PC-9 (cell line): ENCODE results near the gene CTTNBP2. TPM values are rescaled to one million over a fixed set of nuclear protein-coding genes. Genes with fewer than 3 reads are reported as not detected.

Experiments
- BruUV-seq: library from RNA; stranded (reverse); fragments of 400-500 nt; replicated peaks from 2 replicates; lab custom pipeline; 2021; lab: Mats Ljungman, UMichigan
- CTCF ChIA-PET: fragments of 300-600 bp; sonication (Branson Sonifier 250); formaldehyde crosslinking; loops from one replicate; lab custom pipeline; 2022; ENCODE audit warnings: antibody characterized with exemption; lab: Charles Lee
- POLR2A ChIA-PET: fragments of 300-600 bp; sonication (Branson Sonifier 250); formaldehyde crosslinking; loops from one replicate; lab custom pipeline; 2022; ENCODE audit warnings: antibody characterized with exemption; ENCODE audit not compliant: unreplicated experiment; lab: Charles Lee
- DNase-seq, 2 experiments: peaks; one replicate each; pipeline versions ENCODE4 v3.0.0 to v3.0.0-alpha.2; 2015 to 2022; ENCODE audit warnings: mixed read lengths in 1 of 2
- H2AFZ ChIP-seq: fragments of 200-600 bp; sonication (generic); 2 replicates; pipeline ENCODE4 v1.8.1; 2017; ENCODE audit warnings: antibody characterized with exemption
- H3F3A ChIP-seq: fragments of 200-600 bp; sonication (generic); 2 replicates; pipeline ENCODE4 v1.8.1; 2017; ENCODE audit warnings: antibody characterized with exemption, mild to moderate bottlenecking, low read depth; ENCODE audit not compliant: insufficient read depth
- H3K27ac ChIP-seq: fragments of 200-600 bp; sonication (generic); 2 replicates; pipeline ENCODE4 v1.6.1; 2016; ENCODE audit warnings: mixed run types
- H3K27me3 ChIP-seq: fragments of 200-600 bp; sonication (generic); 2 replicates; pipeline ENCODE4 v1.6.1; 2016; ENCODE audit warnings: low read depth, mixed run types; ENCODE audit not compliant: insufficient read depth
- H3K36me3 ChIP-seq: fragments of 200-600 bp; sonication (generic); 2 replicates; pipeline ENCODE4 v1.6.1; 2016; ENCODE audit warnings: low read depth, mixed run types
- H3K4me1 ChIP-seq: fragments of 200-600 bp; sonication (generic); replicated peaks from 2 replicates; pipeline ENCODE4 v1.6.1; 2016; ENCODE audit warnings: mixed run types; ENCODE audit not compliant: insufficient read depth
- H3K4me2 ChIP-seq: fragments of 200-600 bp; sonication (generic); 2 replicates; pipeline ENCODE4 v1.6.1; 2017; ENCODE audit warnings: mixed run types
- H3K4me3 ChIP-seq: fragments of 200-600 bp; sonication (generic); 2 replicates; pipeline ENCODE4 v1.6.1; 2016; ENCODE audit warnings: mixed run types
- H3K79me2 ChIP-seq: fragments of 200-600 bp; sonication (generic); 2 replicates; pipeline ENCODE4 v1.6.1; 2017; ENCODE audit warnings: low read depth, mixed run types
- H3K9me2 ChIP-seq: fragments of 200-600 bp; sonication (generic); 2 replicates; pipeline ENCODE4 v1.8.1; 2017; ENCODE audit warnings: mild to moderate bottlenecking; ENCODE audit not compliant: insufficient read depth
- H3K9me3 ChIP-seq: fragments of 200-600 bp; sonication (generic); 2 replicates; pipeline ENCODE4 v1.8.1; 2016; ENCODE audit warnings: low read depth; ENCODE audit not compliant: insufficient read depth
- H4K20me1 ChIP-seq: fragments of 200-600 bp; sonication (generic); 2 replicates; pipeline ENCODE4 v1.8.1; 2017; ENCODE audit not compliant: insufficient read depth
- CTCF ChIP-seq: fragments of 200-600 bp; sonication (generic); conservative IDR thresholded peaks from 2 replicates; pipeline ENCODE4 v1.6.1; 2017; ENCODE audit warnings: mixed run types, antibody characterized with exemption, mild to moderate bottlenecking, moderate library complexity
- EZH2 ChIP-seq: fragments of 200-600 bp; sonication (generic); IDR thresholded peaks from 2 replicates; pipeline ENCODE4 v1.8.0; 2017; ENCODE audit warnings: antibody characterized with exemption, low read depth
- intact Hi-C: fragments of 100-400 bp; cut with micrococcal nuclease; formaldehyde crosslinking; loops from one replicate; pipeline ENCODE4 v1.10.0; 2022; ENCODE audit not compliant: unreplicated experiment
- total RNA-seq: library from RNA; stranded (reverse); gene quantifications from 2 replicates; pipeline ENCODE4 v1.2.3, GENCODE V29; 2021

Gene CTTNBP2
- total RNA-seq, 1 experiment from 2014 or later = not detected

GRCh38 chr7:117718116-117718835, 155.0 kb downstream of the CTTNBP2 start:
- no peak overlapping the region for H3K27ac ChIP-seq
- TF ChIP-seq CTCF = no peak
- TF ChIP-seq EZH2 = no peak
- intact Hi-C loops = loop anchor here (5.0 kb wide), 3 partner anchors 136 to 506 kb away; no protein-coding TSS in a partner anchor

GRCh38 chr7:117717357-117717756, 155.9 kb downstream of the CTTNBP2 start:
- H3F3A ChIP-seq = no peaks in the 10 kb centered on the region

More at GRCh38 chr7:117718116-117718835, 155.0 kb downstream of the CTTNBP2 start:
- CTCF ChIA-PET = interaction anchor here (0.6 kb wide), 1 partner anchor 327 kb away, joined by 3 read pairs; no protein-coding TSS in a partner anchor
- H3K4me2 ChIP-seq = no peak overlapping the region
- POLR2A ChIA-PET = interaction anchor here (0.5 kb wide), 1 partner anchor 42 kb away, joined by 3 read pairs; no protein-coding TSS in a partner anchor
- H3K4me1 ChIP-seq = no peaks in the 10 kb centered on the region
- H3F3A ChIP-seq = no peaks in the 10 kb centered on the region
- H3K79me2 ChIP-seq = no peaks in the 10 kb centered on the region
- H3K27me3 ChIP-seq = no peaks in the 10 kb centered on the region
- BruUV-seq = no TSS peak
- H3K9me3 ChIP-seq = no peaks in the 10 kb centered on the region
- H4K20me1 ChIP-seq = no peaks in the 10 kb centered on the region
- H3K36me3 ChIP-seq = no peaks in the 10 kb centered on the region
- H3K4me3 ChIP-seq = no peak overlapping the region
- H2AFZ ChIP-seq = no peak overlapping the region
- H3K9me2 ChIP-seq = no peaks in the 10 kb centered on the region
- no peak for DNase-seq

More at GRCh38 chr7:117717357-117717756, 155.9 kb downstream of the CTTNBP2 start:
- intact Hi-C loops = loop anchor here (2.0 to 5.0 kb wide), 4 partner anchors 135 to 787 kb away; no protein-coding TSS in a partner anchor
- no peaks in the 10 kb centered on the region for H3K27me3 ChIP-seq
- H2AFZ ChIP-seq = no peak overlapping the region
- H3K4me1 ChIP-seq = no peaks in the 10 kb centered on the region
- H3K79me2 ChIP-seq = no peaks in the 10 kb centered on the region
- no peaks in the 10 kb centered on the region for H3K9me2 ChIP-seq
- DNase-seq = no peak
- BruUV-seq = no TSS peak
- no peaks in the 10 kb centered on the region for H3K9me3 ChIP-seq
- TF ChIP-seq EZH2 = no peak
- TF ChIP-seq CTCF = no peak
- no peaks in the 10 kb centered on the region for H4K20me1 ChIP-seq
- no peaks in the 10 kb centered on the region for H3K36me3 ChIP-seq
- no peak overlapping the region for H3K4me2 ChIP-seq
- ChIA-PET POLR2A (no interaction called here), CTCF (no interaction called here)
- H3K27ac ChIP-seq = no peak overlapping the region
- H3K4me3 ChIP-seq = no peak overlapping the region
